ENCODE data around the gene ZNF648.
"Not testable (repeated sequence)": the region's sequence is repeated elsewhere in the genome, so short reads cannot be mapped to it uniquely, and the experiment has no call there.

The ZNF648 gene

GRCh38 chr1:182061594-182061993, at the start of gene ZNF648:
Gene ZNF648 (minus strand): TSS chr1:182061712. CDS start chr1:182058010, 3,702 bp downstream.
- DNase-seq (ENCODE audit: low spot score) = no peak

GRCh38 chr1:182110635-182111034, 49.1 kb upstream of the ZNF648 start:
- DNase-seq (ENCODE audit: low spot score) = no peak

- no peak for DNase-seq (ENCODE audit: low spot score)
Observed at GRCh38 chr1:182109771-182110170, 48.3 kb upstream of the ZNF648 start.

GRCh38 chr1:182107209-182107608, 45.7 kb upstream of the ZNF648 start:
- no peak for DNase-seq (ENCODE audit: low spot score)

- no peak for DNase-seq (ENCODE audit: low spot score)
Observed at GRCh38 chr1:182102043-182102416, 40.5 kb upstream of the ZNF648 start.

- no peak for DNase-seq (ENCODE audit: low spot score)
Observed at GRCh38 chr1:182101415-182102042, 40.0 kb upstream of the ZNF648 start.

- no peak for DNase-seq (ENCODE audit: low spot score)
Observed at GRCh38 chr1:182098301-182098700, 36.8 kb upstream of the ZNF648 start.

- no peak for DNase-seq (ENCODE audit: low spot score)
Observed at GRCh38 chr1:182095946-182096345, 34.4 kb upstream of the ZNF648 start.

- not testable (repeated sequence) for DNase-seq (ENCODE audit: low spot score)
Observed at GRCh38 chr1:182094514-182095005, 33.0 kb upstream of the ZNF648 start.

GRCh38 chr1:182093781-182094180, 32.3 kb upstream of the ZNF648 start:
- no peak for DNase-seq (ENCODE audit: low spot score)

GRCh38 chr1:182092336-182092735, 30.8 kb upstream of the ZNF648 start:
- DNase-seq (ENCODE audit: low spot score) = no peak

GRCh38 chr1:182091083-182091482, 29.6 kb upstream of the ZNF648 start:
- no peak for DNase-seq (ENCODE audit: low spot score)

- DNase-seq (ENCODE audit: low spot score) = no peak
Observed at GRCh38 chr1:182087719-182088350, 26.3 kb upstream of the ZNF648 start.

GRCh38 chr1:182087304-182087703, 25.8 kb upstream of the ZNF648 start:
- no peak for DNase-seq (ENCODE audit: low spot score)

- no peak for DNase-seq (ENCODE audit: low spot score)
Observed at GRCh38 chr1:182086620-182087019, 25.1 kb upstream of the ZNF648 start.

GRCh38 chr1:182086136-182086535, 24.6 kb upstream of the ZNF648 start:
- DNase-seq (ENCODE audit: low spot score) = no peak

- DNase-seq (ENCODE audit: low spot score) = no peak
Observed at GRCh38 chr1:182085726-182086125, 24.2 kb upstream of the ZNF648 start.

GRCh38 chr1:182084487-182085316, 23.2 kb upstream of the ZNF648 start:
- peak; percentile 91 for DNase-seq (ENCODE audit: low spot score)

- no peak for DNase-seq (ENCODE audit: low spot score)
Observed at GRCh38 chr1:182083851-182084486, 22.5 kb upstream of the ZNF648 start.

GRCh38 chr1:182080955-182081582, 19.6 kb upstream of the ZNF648 start:
- DNase-seq (ENCODE audit: low spot score) = peak; percentile 69

- DNase-seq (ENCODE audit: low spot score) = no peak
Observed at GRCh38 chr1:182080040-182080439, 18.5 kb upstream of the ZNF648 start.

GRCh38 chr1:182071924-182072323, 10.4 kb upstream of the ZNF648 start:
- no peak for DNase-seq (ENCODE audit: low spot score)

Data from GM03348 (cell line).